IMR-90 (cell line): Measurements from ENCODE around the gene RIMBP2. TPM values are rescaled to one million over a fixed set of nuclear protein-coding genes. Genes with fewer than 3 reads are reported as not detected.

Experiments used
- ATAC-seq: fragments of 200-7000 bp; cut with Tn5 transposase; 2 replicates; pipeline ENCODE4 v1.9.1; 2020; ENCODE audit warnings: low read depth, mild to moderate bottlenecking, moderate library complexity
- BruUV-seq: library from RNA; stranded (reverse); fragments of 400-500 nt; replicated peaks from 2 replicates; lab custom pipeline; 2021; lab: Mats Ljungman, UMichigan
- CTCF ChIA-PET: fragments of 300-600 bp; formaldehyde crosslinking; extraction: SDS; loops from one replicate; lab custom pipeline; 2021; ENCODE audit warnings: antibody characterized with exemption; lab: Yijun Ruan, JAX
- POLR2A ChIA-PET: fragments of 300-600 bp; sonication (Branson Sonifier 250); formaldehyde crosslinking; loops from one replicate; lab custom pipeline; 2022; ENCODE audit warnings: antibody characterized with exemption; ENCODE audit not compliant: unreplicated experiment; lab: Charles Lee
- DNase-seq: peaks from one replicate; pipeline ENCODE4 v3.0.0; 2013
- H2AFZ ChIP-seq: replicated peaks from 2 replicates; pipeline ENCODE3; 2013; ENCODE audit warnings: low read length, mild to moderate bottlenecking; ENCODE audit not compliant: poor library complexity
- H2AK5ac ChIP-seq: 2 replicates; pipeline ENCODE4 v1.6.1; 2013; ENCODE audit warnings: low read depth, low read length, inconsistent platforms
- H2AK9ac ChIP-seq: replicated peaks from 2 replicates; pipeline ENCODE3; 2013; ENCODE audit warnings: mild to moderate bottlenecking, low read depth, low read length, moderate library complexity; ENCODE audit not compliant: poor library complexity
- H2BK120ac ChIP-seq: 2 replicates; pipeline ENCODE4 v1.6.1; 2013; ENCODE audit warnings: low read depth, low read length, inconsistent platforms
- H2BK15ac ChIP-seq: 3 replicates; pipeline ENCODE4 v1.6.1; 2013; ENCODE audit warnings: low read depth, low read length, inconsistent platforms
- H2BK20ac ChIP-seq: 2 replicates; pipeline ENCODE4 v1.6.1; 2013; ENCODE audit warnings: low read depth, mild to moderate bottlenecking, inconsistent platforms, low read length, moderate library complexity
- H2BK5ac ChIP-seq: 2 replicates; pipeline ENCODE4 v1.6.1; 2013; ENCODE audit warnings: mild to moderate bottlenecking, low read depth, low read length, inconsistent platforms; ENCODE audit not compliant: poor library complexity, severe bottlenecking
- H3K14ac ChIP-seq: replicated peaks from 2 replicates; pipeline ENCODE4 v1.6.1; 2013; ENCODE audit warnings: low read depth, low read length, inconsistent platforms
- H3K18ac ChIP-seq: 2 replicates; pipeline ENCODE4 v1.6.1; 2013; ENCODE audit warnings: low read depth, low read length, control low read depth
- H3K23ac ChIP-seq: 2 replicates; pipeline ENCODE4 v1.6.1; 2013; ENCODE audit warnings: low read depth, low read length, inconsistent platforms
- H3K27ac ChIP-seq: 2 replicates; pipeline ENCODE4 v1.5.1; 2013; ENCODE audit warnings: mild to moderate bottlenecking, control low read depth, low read length; ENCODE audit not compliant: insufficient read depth
- H3K27me3 ChIP-seq: 2 replicates; pipeline ENCODE4 v1.6.1; 2013; ENCODE audit warnings: low read length; ENCODE audit not compliant: control insufficient read depth, insufficient read depth
- H3K36me3 ChIP-seq: 2 replicates; pipeline ENCODE4 v1.6.1; 2013; ENCODE audit warnings: low read length, mixed read lengths; ENCODE audit not compliant: control insufficient read depth, insufficient read depth
- H3K4ac ChIP-seq: 2 replicates; pipeline ENCODE4 v1.6.1; 2013; ENCODE audit warnings: low read depth, low read length, inconsistent platforms
- H3K4me1 ChIP-seq: 2 replicates; pipeline ENCODE4 v1.6.1; 2013; ENCODE audit warnings: low read length, mixed read lengths; ENCODE audit not compliant: control insufficient read depth, insufficient read depth
- H3K4me2 ChIP-seq: 2 replicates; pipeline ENCODE4 v1.6.1; 2013; ENCODE audit warnings: low read depth, mild to moderate bottlenecking, control low read depth, low read length, moderate library complexity
- H3K4me3 ChIP-seq: 2 replicates; pipeline ENCODE4 v1.5.1; 2013; ENCODE audit warnings: low read depth, mild to moderate bottlenecking, control low read depth, low read length, moderate library complexity; ENCODE audit not compliant: insufficient read depth
- H3K56ac ChIP-seq: 2 replicates; pipeline ENCODE4 v1.6.1; 2013; ENCODE audit warnings: low read length, inconsistent platforms; ENCODE audit not compliant: insufficient read depth; ENCODE audit errors: extremely low read depth
- H3K79me1 ChIP-seq, 2 experiments: 2 replicates each; pipeline ENCODE4 v1.6.1; 2013; ENCODE audit warnings: low read length in 2 of 2, inconsistent platforms in 1 of 2, low read depth in 1 of 2
- H3K9ac ChIP-seq: 2 replicates; pipeline ENCODE4 v1.6.1; 2013; ENCODE audit warnings: low read depth, low read length, control low read depth
- H3K9me1 ChIP-seq: 2 replicates; pipeline ENCODE4 v1.6.1; 2013; ENCODE audit warnings: low read length, inconsistent platforms; ENCODE audit not compliant: insufficient read depth
- H3K9me3 ChIP-seq: 2 replicates; pipeline ENCODE4 v1.6.1; 2013; ENCODE audit warnings: low read length; ENCODE audit not compliant: control insufficient read depth, insufficient read depth
- H4K20me1 ChIP-seq: 2 replicates; pipeline ENCODE4 v1.6.1; 2013; ENCODE audit warnings: low read length, inconsistent platforms; ENCODE audit not compliant: insufficient read depth
- H4K5ac ChIP-seq: 2 replicates; pipeline ENCODE4 v1.6.1; 2013; ENCODE audit warnings: mild to moderate bottlenecking, low read depth, low read length, control low read depth
- H4K8ac ChIP-seq, 2 experiments: 2 replicates each; pipeline ENCODE4 v1.6.1; 2013; ENCODE audit warnings: low read depth in 2 of 2, low read length in 2 of 2, control low read depth in 1 of 2, inconsistent platforms in 1 of 2
- H4K91ac ChIP-seq: 2 replicates; pipeline ENCODE4 v1.6.1; 2013; ENCODE audit warnings: low read depth, low read length, inconsistent platforms; ENCODE audit not compliant: insufficient read depth
- FOS ChIP-seq: fragments of 150-350 bp; IDR thresholded peaks from 2 replicates; pipeline ENCODE4 v1.6.1; 2016; ENCODE audit warnings: low read depth, low read length
- RAD21 ChIP-seq: IDR thresholded peaks from 2 replicates; pipeline ENCODE4 v1.6.1; 2012; ENCODE audit warnings: low read length, improper control_type of control experiment
- SMC3 ChIP-seq: fragments of 150-350 bp; IDR thresholded peaks from 2 replicates; pipeline ENCODE4 v1.6.1; 2016; ENCODE audit warnings: low read depth, mild to moderate bottlenecking, antibody characterized with exemption, low read length, moderate library complexity
- WGBS, 2 experiments: methylation state at CpG; one replicate each; pipeline versions ENCODE4 v1.1.5 to v1.1.7; 2013; ENCODE audit warnings: missing lambda C conversion rate in 2 of 2; ENCODE audit not compliant: insufficient read length in 1 of 2; ENCODE audit errors: extremely low coverage in 2 of 2; 5-methylcytosine and 5-hydroxymethylcytosine counted together
- dilution Hi-C: fragments of 300-500 bp; cut with HindIII; formaldehyde crosslinking; loops from one replicate; pipeline ENCODE4 v1.14.3; 2018; ENCODE audit warnings: low sequenced_read_pairs; ENCODE audit not compliant: unreplicated experiment
- in situ Hi-C: fragments of 300-500 bp; cut with MboI; formaldehyde crosslinking; loops from 3 replicates; pipeline ENCODE4 v1.14.3; 2019; ENCODE audit warnings: low sequenced_read_pairs, inconsistent platforms, mixed read lengths
- intact Hi-C: fragments of 100-400 bp; cut with micrococcal nuclease; formaldehyde crosslinking; loops from 2 replicates; pipeline ENCODE4 v1.10.0; 2022
- polyA plus RNA-seq, 3 experiments: library from polyadenylated mRNA; depleted of rRNA; stranded (reverse); fragments of >200 nt; gene quantifications; 2 replicates each; pipeline ENCODE4 v1.2.3, GENCODE V29; 2012; ENCODE audit warnings: low replicate concordance in 1 of 3
- total RNA-seq: library from RNA; depleted of rRNA; stranded (reverse); fragments of >200 nt; gene quantifications from 2 replicates; pipeline ENCODE4 v1.2.3, GENCODE V29; 2012
- TF ChIP-seq, protein P1 (sequence below): conservative IDR thresholded peaks from 2 replicates; pipeline ENCODE4 v1.5.1; 2012; ENCODE audit warnings: mild to moderate bottlenecking, low read depth, low read length, improper control_type of control experiment

Gene RIMBP2
- total and polyA plus RNA-seq, 2 of the 4 experiments (the other 2 are of a cell fraction): not detected

DNA sequence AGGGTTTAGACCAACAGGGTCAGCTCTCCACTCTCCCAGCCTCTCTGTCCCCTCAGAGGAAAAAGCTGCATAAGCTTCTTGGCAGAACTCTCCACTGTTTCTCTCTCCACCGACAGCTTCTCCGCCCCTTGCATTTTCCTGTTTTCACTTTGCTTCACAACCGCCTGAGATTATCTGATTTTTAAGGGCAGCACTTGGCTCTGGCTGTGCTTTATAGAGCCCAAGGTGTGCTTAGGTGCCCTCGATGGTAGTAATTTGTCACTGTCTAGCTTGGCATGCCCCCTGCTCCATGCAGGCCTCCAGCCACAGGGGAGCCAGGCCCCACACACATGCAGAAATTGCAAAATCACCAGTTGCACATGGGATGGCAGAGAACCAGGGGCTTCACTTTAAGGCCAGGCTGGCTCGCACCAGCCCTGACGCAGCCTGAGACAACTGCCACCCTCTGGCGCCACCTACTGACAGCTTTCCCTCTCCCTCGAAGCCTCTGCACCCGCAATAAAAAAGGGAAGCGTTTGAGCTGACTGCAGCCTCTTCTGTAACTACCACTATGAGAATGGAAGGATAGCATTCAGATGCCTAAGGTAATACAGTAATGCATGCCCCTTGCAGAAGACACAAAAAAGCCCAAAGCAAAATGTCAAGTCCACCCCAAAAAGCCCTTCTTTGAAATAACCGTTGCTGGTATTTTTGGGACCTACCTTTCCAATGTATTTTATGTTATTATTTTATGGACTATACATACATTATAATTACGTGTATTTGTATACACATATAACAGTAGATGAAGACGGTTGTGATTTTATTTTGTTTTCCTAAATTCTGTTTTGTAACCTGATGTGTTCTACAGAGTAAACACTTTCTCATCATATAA lies 32.0 kb upstream of the RIMBP2 start:
- no peaks in the 10 kb centered on the region for H3K36me3 ChIP-seq
- no peak overlapping the region for H2BK5ac ChIP-seq
- no peaks in the 10 kb centered on the region for H3K9me1 ChIP-seq
- H2BK15ac ChIP-seq: no peak overlapping the region
- no peak overlapping the region for H3K56ac ChIP-seq
- H4K5ac ChIP-seq: no peak overlapping the region
- no peaks in the 10 kb centered on the region for H3K27me3 ChIP-seq
- H3K4me1 ChIP-seq: no peaks in the 10 kb centered on the region
- H2BK120ac ChIP-seq: no peak overlapping the region
- no peak overlapping the region for H4K91ac ChIP-seq
- no peak overlapping the region for H4K8ac ChIP-seq
- H3K9me3 ChIP-seq: no peaks in the 10 kb centered on the region
- H2AK9ac ChIP-seq: no peak overlapping the region
- no peaks in the 10 kb centered on the region for H4K20me1 ChIP-seq
- CTCF ChIA-PET: interaction anchor here (0.5 to 1.6 kb wide), 5 partner anchors 8 to 1069 kb away, joined by 3 to 7 read pairs (median 3); no protein-coding TSS in a partner anchor
- dilution Hi-C loops: no loop called here
- no peak overlapping the region for H3K4ac ChIP-seq
- H3K27ac ChIP-seq: no peak overlapping the region
- H3K4me2 ChIP-seq: no peak overlapping the region
- no peaks in the 10 kb centered on the region for H3K79me1 ChIP-seq
- no peak overlapping the region for H2AFZ ChIP-seq
- H3K14ac ChIP-seq: no peak overlapping the region
- intact Hi-C loops: no loop called here
- ATAC-seq (peak; percentile 99), DNase-seq (peak; percentile 43)
- in situ Hi-C loops: loop anchor here (25.0 kb wide), 2 partner anchors 711 to 1961 kb away; no protein-coding TSS in a partner anchor
- 8% methylated on average over 3 of the region's 13 CpGs; no CpG with 5 or more reads in 1 of the 2 experiments for WGBS, 2 experiments
- POLR2A ChIA-PET: no interaction called here
- H2AK5ac ChIP-seq: no peak overlapping the region
- H3K4me3 ChIP-seq: no peak overlapping the region
- no peak overlapping the region for H2BK20ac ChIP-seq
- BruUV-seq: no TSS peak
- TF ChIP-seq SMC3 (peak; percentile 41; the same call in 1 of the 2 replicates), FOS (no peak), RAD21 (peak; percentile 68)
- TF ChIP-seq, protein P1, sequence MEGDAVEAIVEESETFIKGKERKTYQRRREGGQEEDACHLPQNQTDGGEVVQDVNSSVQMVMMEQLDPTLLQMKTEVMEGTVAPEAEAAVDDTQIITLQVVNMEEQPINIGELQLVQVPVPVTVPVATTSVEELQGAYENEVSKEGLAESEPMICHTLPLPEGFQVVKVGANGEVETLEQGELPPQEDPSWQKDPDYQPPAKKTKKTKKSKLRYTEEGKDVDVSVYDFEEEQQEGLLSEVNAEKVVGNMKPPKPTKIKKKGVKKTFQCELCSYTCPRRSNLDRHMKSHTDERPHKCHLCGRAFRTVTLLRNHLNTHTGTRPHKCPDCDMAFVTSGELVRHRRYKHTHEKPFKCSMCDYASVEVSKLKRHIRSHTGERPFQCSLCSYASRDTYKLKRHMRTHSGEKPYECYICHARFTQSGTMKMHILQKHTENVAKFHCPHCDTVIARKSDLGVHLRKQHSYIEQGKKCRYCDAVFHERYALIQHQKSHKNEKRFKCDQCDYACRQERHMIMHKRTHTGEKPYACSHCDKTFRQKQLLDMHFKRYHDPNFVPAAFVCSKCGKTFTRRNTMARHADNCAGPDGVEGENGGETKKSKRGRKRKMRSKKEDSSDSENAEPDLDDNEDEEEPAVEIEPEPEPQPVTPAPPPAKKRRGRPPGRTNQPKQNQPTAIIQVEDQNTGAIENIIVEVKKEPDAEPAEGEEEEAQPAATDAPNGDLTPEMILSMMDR: peak; percentile 73
- no peak overlapping the region for H3K23ac ChIP-seq
- H3K9ac ChIP-seq: no peak overlapping the region
- H3K18ac ChIP-seq: no peak overlapping the region
